Tibial nerve (tissue), 4 donors: ENCODE measurements around the gene TMTC1. TPM values are rescaled to one million over a fixed set of nuclear protein-coding genes. Genes with fewer than 3 reads are reported as not detected.

Experiments used
- DNase-seq, 2 donors: peaks; one replicate each; pipeline ENCODE4 v3.0.0-alpha.2; 2019; ENCODE audit warnings: low spot score in 2 of 2
- H3K27ac ChIP-seq, 4 donors: fragments of 200-600 bp; sonication (generic) in 3 of 4; one replicate each; pipeline ENCODE4 v1.5.1; 2017 to 2019; ENCODE audit warnings: mild to moderate bottlenecking in 1 of 4
- H3K27me3 ChIP-seq, 2 donors: fragments of 200-600 bp; sonication (generic) in 1 of 2; one replicate each; pipeline versions ENCODE4 v1.5.1 to v1.6.0; 2017 to 2019
- H3K36me3 ChIP-seq, 3 donors: fragments of 200-600 bp; sonication (generic); one replicate each; pipeline ENCODE4 v1.5.1; 2018 to 2019
- H3K4me1 ChIP-seq, 4 donors: fragments of 200-600 bp; sonication (generic) in 3 of 4; one replicate each; pipeline ENCODE4 v1.5.1; 2017 to 2019
- H3K4me3 ChIP-seq, 4 donors: fragments of 200-600 bp; sonication (generic) in 3 of 4; one replicate each; pipeline ENCODE4 v1.5.1; 2017 to 2019; ENCODE audit warnings: mild to moderate bottlenecking in 1 of 4, moderate library complexity in 1 of 4
- H3K9me3 ChIP-seq, 4 donors: fragments of 200-600 bp; sonication (generic) in 3 of 4; one replicate each; pipeline ENCODE4 v1.5.1; 2017 to 2019
- CTCF ChIP-seq, 5 experiments: fragments of 200-600 bp in 3 of 5; fragments of 450-650 bp in 2 of 5; sonication (generic) in 3 of 5; IDR thresholded peaks; one replicate each; pipeline ENCODE4 v1.5.1; 2016 to 2019; ENCODE audit warnings: antibody characterized with exemption in 5 of 5, mild to moderate bottlenecking in 3 of 5, moderate library complexity in 2 of 5
- EP300 ChIP-seq, 2 donors: sonication (generic); formaldehyde crosslinking; IDR thresholded peaks; one replicate each; pipeline ENCODE4 v1.6.1; 2017; ENCODE audit warnings: antibody characterized with exemption in 2 of 2, mild to moderate bottlenecking in 1 of 2
- POLR2A ChIP-seq, 2 donors: fragments of 450-650 bp; IDR thresholded peaks; one replicate each; pipeline ENCODE4 v1.6.1; 2017; ENCODE audit warnings: antibody characterized with exemption in 2 of 2, mild to moderate bottlenecking in 2 of 2, moderate library complexity in 2 of 2
- WGBS, 2 donors: methylation state at CpG; one replicate each; pipeline ENCODE4 v1.1.5; 2018; 5-methylcytosine and 5-hydroxymethylcytosine counted together
- total RNA-seq, 4 donors: library from RNA; depleted of rRNA; stranded (reverse); fragments of >200 nt; gene quantifications; one replicate each; pipeline ENCODE4 v1.1.0, GENCODE V29; 2016

TMTC1 gene
- total RNA-seq, 4 donors from 2014 or later = 111 to 207 (median 144) TPM

- H3K4me3 ChIP-seq = no peak overlapping the region
- peaks cover 0 to 24% (median 0%) of the 10 kb centered on the region in 4 donors for H3K4me1 ChIP-seq
- no peak for DNase-seq
- 96 to 100% methylated on average over 1 of the region's 1 CpG for WGBS, 2 donors
- H3K36me3 ChIP-seq = peaks cover 0 to 11% (median 0%) of the 10 kb centered on the region in 3 donors
- no peak overlapping the region for H3K27ac ChIP-seq
- no peak for TF ChIP-seq EP300 (IDR thresholded peaks at IDR 0.05)
- no peak for TF ChIP-seq CTCF (IDR thresholded peaks at IDR 0.05)
- TF ChIP-seq POLR2A (IDR thresholded peaks at IDR 0.05) = no peak
- H3K27me3 ChIP-seq = no peaks in the 10 kb centered on the region
- H3K9me3 ChIP-seq = peaks cover 0 to 3% (median 0%) of the 10 kb centered on the region in 4 donors
Observed at GRCh38 chr12:29595071-29595755, 188.5 kb downstream of the TMTC1 start.

GRCh38 chr12:29593001-29593400 is 190.7 kb downstream of the TMTC1 start:
- Histone ChIP-seq H3K36me3 (peaks cover 0 to 11% (median 0%) of the 10 kb centered on the region in 3 donors), H3K27me3 (no peaks in the 10 kb centered on the region), H3K4me1 (peaks cover 0 to 19% (median 0%) of the 10 kb centered on the region in 4 donors), H3K27ac (no peak overlapping the region), H3K4me3 (no peak overlapping the region), H3K9me3 (peaks cover 0 to 3% (median 0%) of the 10 kb centered on the region in 4 donors)
- no peak for TF ChIP-seq CTCF (IDR thresholded peaks at IDR 0.05)
- no peak for TF ChIP-seq POLR2A (IDR thresholded peaks at IDR 0.05)
- no peak for TF ChIP-seq EP300 (IDR thresholded peaks at IDR 0.05)
- 89 to 90% methylated on average over 2 of the region's 2 CpGs for WGBS, 2 donors
- DNase-seq = no peak

GRCh38 chr12:29591140-29592020 is 192.4 kb downstream of the TMTC1 start:
- peaks cover 0 to 11% (median 0%) of the 10 kb centered on the region in 3 donors for H3K36me3 ChIP-seq
- TF ChIP-seq POLR2A (IDR thresholded peaks at IDR 0.05) (no peak), CTCF (IDR thresholded peaks at IDR 0.05) (peak in 4 of 5 experiments; percentile 8 to 52 (median 32)), EP300 (IDR thresholded peaks at IDR 0.05) (peak in 1 of 2 donors; percentile 17)
- DNase-seq = peak in 1 of 2 donors; percentile 29
- H3K27me3 ChIP-seq = no peaks in the 10 kb centered on the region
- H3K4me1 ChIP-seq = peaks cover 0 to 19% (median 0%) of the 10 kb centered on the region in 4 donors
- peak overlapping the region in 2 of 4 donors; percentile 29 to 43 for H3K27ac ChIP-seq
- H3K9me3 ChIP-seq = peaks cover 0 to 3% (median 0%) of the 10 kb centered on the region in 4 donors
- WGBS, 2 donors = 39 to 41% methylated on average over 11 of the region's 11 CpGs
- no peak overlapping the region for H3K4me3 ChIP-seq

- Histone ChIP-seq H3K4me1 (peaks cover 0 to 19% (median 0%) of the 10 kb centered on the region in 4 donors), H3K4me3 (no peak overlapping the region), H3K27me3 (no peaks in the 10 kb centered on the region), H3K36me3 (peaks cover 0 to 11% (median 0%) of the 10 kb centered on the region in 3 donors), H3K27ac (no peak overlapping the region), H3K9me3 (peaks cover 0 to 3% (median 0%) of the 10 kb centered on the region in 4 donors)
- 31 to 46% methylated on average over 2 of the region's 2 CpGs for WGBS, 2 donors
- no peak for DNase-seq
- no peak for TF ChIP-seq POLR2A (IDR thresholded peaks at IDR 0.05)
- no peak for TF ChIP-seq EP300 (IDR thresholded peaks at IDR 0.05)
- no peak for TF ChIP-seq CTCF (IDR thresholded peaks at IDR 0.05)
Observed at GRCh38 chr12:29589851-29590250, 193.9 kb downstream of the TMTC1 start.
